NT2/D1 (cell line): ENCODE results near the gene ZNF385C.

Experiments
- SUZ12 ChIP-seq: IDR thresholded peaks from 2 replicates; pipeline ENCODE4 v1.6.1; 2011; ENCODE audit not compliant: insufficient read length, insufficient read depth; ENCODE audit errors: extremely low read depth
- YY1 ChIP-seq: IDR thresholded peaks from 2 replicates; pipeline ENCODE4 v1.6.1; 2011; ENCODE audit not compliant: insufficient read length, insufficient read depth
- ZNF274 ChIP-seq: IDR thresholded peaks from 2 replicates; pipeline ENCODE4 v1.6.1; 2011; ENCODE audit warnings: mild to moderate bottlenecking, low read depth, low read length

- TF ChIP-seq SUZ12, result no peak
- TF ChIP-seq ZNF274, result no peak
- TF ChIP-seq YY1, result no peak
Observed at GRCh38 chr17:42005166-42005565, 93.1 kb downstream of the ZNF385C start.
